ENCODE results near the gene KCNAB1. TPM values are rescaled to one million over a fixed set of nuclear protein-coding genes. Genes with fewer than 3 reads are reported as not detected.

KCNAB1 gene
- total RNA-seq, 1 donor from 2014 or later: 2.4 TPM

GRCh38 chr3:156181509-156181908 lies 61.1 kb downstream of the KCNAB1 start:
- intact Hi-C loops (cut with micrococcal nuclease): no loop called here
- H3K27ac ChIP-seq (replicated peaks): no peak overlapping the region
- no peak for DNase-seq
- H3K4me3 ChIP-seq: no peak overlapping the region
- no peaks in the 10 kb centered on the region for H3K4me1 ChIP-seq
- H3K36me3 ChIP-seq: no peaks in the 10 kb centered on the region
- H3K9me3 ChIP-seq (replicated peaks): no peaks in the 10 kb centered on the region
- TF ChIP-seq, protein P1, sequence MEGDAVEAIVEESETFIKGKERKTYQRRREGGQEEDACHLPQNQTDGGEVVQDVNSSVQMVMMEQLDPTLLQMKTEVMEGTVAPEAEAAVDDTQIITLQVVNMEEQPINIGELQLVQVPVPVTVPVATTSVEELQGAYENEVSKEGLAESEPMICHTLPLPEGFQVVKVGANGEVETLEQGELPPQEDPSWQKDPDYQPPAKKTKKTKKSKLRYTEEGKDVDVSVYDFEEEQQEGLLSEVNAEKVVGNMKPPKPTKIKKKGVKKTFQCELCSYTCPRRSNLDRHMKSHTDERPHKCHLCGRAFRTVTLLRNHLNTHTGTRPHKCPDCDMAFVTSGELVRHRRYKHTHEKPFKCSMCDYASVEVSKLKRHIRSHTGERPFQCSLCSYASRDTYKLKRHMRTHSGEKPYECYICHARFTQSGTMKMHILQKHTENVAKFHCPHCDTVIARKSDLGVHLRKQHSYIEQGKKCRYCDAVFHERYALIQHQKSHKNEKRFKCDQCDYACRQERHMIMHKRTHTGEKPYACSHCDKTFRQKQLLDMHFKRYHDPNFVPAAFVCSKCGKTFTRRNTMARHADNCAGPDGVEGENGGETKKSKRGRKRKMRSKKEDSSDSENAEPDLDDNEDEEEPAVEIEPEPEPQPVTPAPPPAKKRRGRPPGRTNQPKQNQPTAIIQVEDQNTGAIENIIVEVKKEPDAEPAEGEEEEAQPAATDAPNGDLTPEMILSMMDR (IDR thresholded peaks at IDR 0.05; ENCODE audit: borderline replicate concordance): no peak
- H3K27me3 ChIP-seq (ENCODE audit: low read depth): no peaks in the 10 kb centered on the region

DNA sequence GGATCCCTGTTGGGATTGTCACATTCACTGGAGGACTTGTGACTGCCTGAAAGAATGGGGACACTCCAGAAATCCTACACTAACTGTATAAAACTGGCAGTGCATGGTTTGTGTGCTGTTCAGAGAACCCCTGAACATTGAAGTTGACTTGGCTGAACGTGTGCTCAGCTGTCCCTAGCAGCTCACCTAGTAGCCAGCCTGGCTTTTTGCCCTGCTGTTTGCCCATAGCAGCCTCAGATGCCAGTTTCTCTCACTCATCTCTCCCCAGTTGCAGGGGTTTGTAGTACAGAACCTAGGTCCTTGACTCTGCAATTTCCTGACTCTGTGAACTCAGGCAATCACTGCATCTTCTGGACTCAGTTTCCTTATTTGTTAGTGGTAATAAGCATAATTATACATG lies 63.0 kb downstream of the KCNAB1 start:
- no peak for DNase-seq
- Histone ChIP-seq H3K4me1 (no peaks in the 10 kb centered on the region), H3K27ac (replicated peaks) (no peak overlapping the region), H3K36me3 (no peaks in the 10 kb centered on the region), H3K9me3 (replicated peaks) (no peaks in the 10 kb centered on the region), H3K4me3 (no peak overlapping the region), H3K27me3 (ENCODE audit: low read depth) (no peaks in the 10 kb centered on the region)
- intact Hi-C loops (cut with micrococcal nuclease): no loop called here
- TF ChIP-seq, protein P1 (IDR thresholded peaks at IDR 0.05; ENCODE audit: borderline replicate concordance): no peak

GRCh38 chr3:156184156-156184555 lies 63.8 kb downstream of the KCNAB1 start:
- DNase-seq: no peak
- Histone ChIP-seq H3K36me3 (no peaks in the 10 kb centered on the region), H3K9me3 (replicated peaks) (no peaks in the 10 kb centered on the region), H3K4me3 (no peak overlapping the region), H3K27me3 (ENCODE audit: low read depth) (no peaks in the 10 kb centered on the region), H3K4me1 (no peaks in the 10 kb centered on the region), H3K27ac (replicated peaks) (no peak overlapping the region)
- TF ChIP-seq, protein P1 (IDR thresholded peaks at IDR 0.05; ENCODE audit: borderline replicate concordance): no peak
- intact Hi-C loops (cut with micrococcal nuclease): no loop called here

- intact Hi-C loops (cut with micrococcal nuclease): no loop called here
- H3K27me3 ChIP-seq (ENCODE audit: low read depth): no peaks in the 10 kb centered on the region
- no peak for DNase-seq
Observed at GRCh38 chr3:156187146-156187769, 66.9 kb downstream of the KCNAB1 start.

DNA sequence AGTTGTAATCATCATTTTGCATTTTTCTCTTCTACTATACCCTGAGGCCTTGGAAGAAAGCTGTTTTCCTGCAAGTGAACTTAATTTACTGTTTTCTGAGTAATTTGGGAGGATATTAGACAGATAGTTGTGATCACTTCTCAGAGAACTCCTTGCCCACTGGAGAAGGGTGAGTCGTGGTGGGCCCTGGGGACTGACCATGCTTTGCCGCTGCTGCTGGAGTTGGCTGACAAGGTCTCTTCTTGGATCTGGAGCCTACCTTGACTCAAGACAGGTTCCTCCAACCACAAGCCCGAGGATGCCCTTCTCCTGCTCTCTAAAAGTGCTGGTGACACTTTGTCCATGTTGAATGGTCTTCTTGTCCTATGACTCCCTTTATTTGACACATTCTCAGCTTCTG lies 68.4 kb downstream of the KCNAB1 start:
- DNase-seq: no peak
- intact Hi-C loops (cut with micrococcal nuclease): no loop called here
- H3K27me3 ChIP-seq (ENCODE audit: low read depth): no peaks in the 10 kb centered on the region
- H3K27ac ChIP-seq (replicated peaks): no peak overlapping the region
- H3K4me1 ChIP-seq: no peaks in the 10 kb centered on the region
- no peaks in the 10 kb centered on the region for H3K36me3 ChIP-seq
- H3K9me3 ChIP-seq (replicated peaks): no peaks in the 10 kb centered on the region
- TF ChIP-seq, protein P1 (IDR thresholded peaks at IDR 0.05; ENCODE audit: borderline replicate concordance): no peak
- no peak overlapping the region for H3K4me3 ChIP-seq

More at GRCh38 chr3:156187146-156187769, 66.9 kb downstream of the KCNAB1 start:
- Histone ChIP-seq H3K4me1 (no peaks in the 10 kb centered on the region), H3K27ac (replicated peaks) (no peak overlapping the region), H3K9me3 (replicated peaks) (no peaks in the 10 kb centered on the region), H3K36me3 (no peaks in the 10 kb centered on the region), H3K4me3 (no peak overlapping the region)
- TF ChIP-seq, protein P1 (IDR thresholded peaks at IDR 0.05; ENCODE audit: borderline replicate concordance): no peak
